WTC11 (cell line): ENCODE measurements around the gene BICC1. TPM values are rescaled to one million over a fixed set of nuclear protein-coding genes. Genes with fewer than 3 reads are reported as not detected.

ENCODE experiments used
- ATAC-seq: fragments of 200-7000 bp; cut with Tn5 transposase; 2 replicates; pipeline ENCODE4 v1.10.0; 2021; ENCODE audit warnings: mild to moderate bottlenecking, moderate library complexity
- CTCF ChIA-PET: fragments of 300-600 bp; sonication (Branson Sonifier 250); formaldehyde crosslinking; loops from one replicate; lab custom pipeline; 2021; ENCODE audit warnings: antibody characterized with exemption; lab: Charles Lee
- POLR2A ChIA-PET: fragments of 350-600 bp; sonication (Branson Sonifier 250); formaldehyde crosslinking; loops from one replicate; lab custom pipeline; 2021; ENCODE audit warnings: antibody characterized with exemption; lab: Charles Lee
- DNase-seq: peaks from one replicate; pipeline ENCODE4 v3.0.0; 2021; ENCODE audit warnings: low spot score
- H3K27ac Mint-ChIP-seq: 2 replicates; pipeline ENCODE4 v1.8.0; 2021; ENCODE audit warnings: mixed read lengths
- H3K27me3 Mint-ChIP-seq: 2 replicates; pipeline ENCODE4 v1.8.0; 2021; ENCODE audit warnings: low read depth, mild to moderate bottlenecking, moderate library complexity, mixed read lengths
- H3K36me3 Mint-ChIP-seq: 2 replicates; pipeline ENCODE4 v1.8.0; 2021; ENCODE audit warnings: mixed read lengths
- H3K4me1 Mint-ChIP-seq: 2 replicates; pipeline ENCODE4 v1.8.0; 2022; ENCODE audit warnings: mixed read lengths
- H3K4me3 Mint-ChIP-seq: 2 replicates; pipeline ENCODE4 v1.8.0; 2021; ENCODE audit warnings: mild to moderate bottlenecking, moderate library complexity, mixed read lengths
- H3K9me3 Mint-ChIP-seq: 2 replicates; pipeline ENCODE4 v1.8.0; 2021; ENCODE audit warnings: mixed read lengths
- AFF4 ChIP-seq: sonication (generic); formaldehyde crosslinking; IDR thresholded peaks from 2 replicates; pipeline ENCODE4 v1.8.1; 2023; ENCODE audit warnings: mild to moderate bottlenecking, missing genetic modification reagents, borderline replicate concordance
- ATF1 ChIP-seq: sonication (generic); formaldehyde crosslinking; IDR thresholded peaks from 2 replicates; pipeline ENCODE4 v1.8.1; 2023; ENCODE audit warnings: mild to moderate bottlenecking, moderate library complexity, missing genetic modification reagents
- CBFB ChIP-seq: sonication (generic); formaldehyde crosslinking; IDR thresholded peaks from 2 replicates; pipeline ENCODE4 v1.8.1; 2022; ENCODE audit warnings: mild to moderate bottlenecking, low read depth, missing genetic modification reagents
- CDX4 ChIP-seq: fragments of 250-450 bp; sonication (Bioruptor Pico); IDR thresholded peaks from 2 replicates; pipeline ENCODE4 v1.9.0; 2021; ENCODE audit warnings: moderate library complexity, mild to moderate bottlenecking, inconsistent platforms, borderline replicate concordance
- CTCF ChIP-seq: fragments of 200-600 bp; IDR thresholded peaks from 2 replicates; pipeline ENCODE4 v1.8.0; 2022; ENCODE audit warnings: antibody characterized with exemption
- E2F5 ChIP-seq: sonication (generic); formaldehyde crosslinking; IDR thresholded peaks from 2 replicates; pipeline ENCODE4 v1.8.1; 2022; ENCODE audit warnings: mild to moderate bottlenecking, moderate library complexity, missing genetic modification reagents
- ERG ChIP-seq: fragments of 250-450 bp; sonication (Bioruptor Pico); IDR thresholded peaks from 2 replicates; pipeline ENCODE4 v1.8.0; 2021; ENCODE audit warnings: mild to moderate bottlenecking
- ESRRA ChIP-seq: sonication (generic); formaldehyde crosslinking; IDR thresholded peaks from 2 replicates; pipeline ENCODE4 v1.8.1; 2022; ENCODE audit warnings: mild to moderate bottlenecking, missing genetic modification reagents, borderline replicate concordance
- FOXP4 ChIP-seq: sonication (generic); formaldehyde crosslinking; IDR thresholded peaks from 2 replicates; pipeline ENCODE4 v1.8.0; 2022; ENCODE audit warnings: mild to moderate bottlenecking, missing genetic modification reagents
- GABPB1 ChIP-seq: sonication (generic); formaldehyde crosslinking; IDR thresholded peaks from 2 replicates; pipeline ENCODE4 v1.8.1; 2023; ENCODE audit warnings: mild to moderate bottlenecking, missing genetic modification reagents
- GRHL2 ChIP-seq: fragments of 250-450 bp; sonication (Bioruptor Pico); IDR thresholded peaks from 2 replicates; pipeline ENCODE4 v1.8.0; 2022; ENCODE audit warnings: mild to moderate bottlenecking, moderate library complexity; ENCODE audit not compliant: insufficient replicate concordance, severe bottlenecking
- HMGA2 ChIP-seq: fragments of 250-450 bp; sonication (Bioruptor Pico); IDR thresholded peaks from 2 replicates; pipeline ENCODE4 v1.4.0; 2021; ENCODE audit warnings: mild to moderate bottlenecking, moderate library complexity
- JAZF1 ChIP-seq: fragments of 250-450 bp; sonication (Bioruptor Pico); IDR thresholded peaks from 2 replicates; pipeline ENCODE4 v1.9.0; 2021; ENCODE audit warnings: moderate library complexity, mild to moderate bottlenecking, inconsistent platforms
- MLX ChIP-seq: sonication (generic); formaldehyde crosslinking; IDR thresholded peaks from 2 replicates; pipeline ENCODE4 v1.8.1; 2023; ENCODE audit warnings: mild to moderate bottlenecking, missing genetic modification reagents, moderate library complexity
- NFATC4 ChIP-seq: fragments of 250-450 bp; sonication (Bioruptor Pico); IDR thresholded peaks from 2 replicates; pipeline ENCODE4 v1.9.0; 2021; ENCODE audit warnings: mild to moderate bottlenecking
- OVOL2 ChIP-seq: fragments of 250-450 bp; sonication (Bioruptor Pico); IDR thresholded peaks from 2 replicates; pipeline ENCODE4 v1.9.0; 2021; ENCODE audit warnings: mild to moderate bottlenecking, borderline replicate concordance
- USF2 ChIP-seq: sonication (generic); formaldehyde crosslinking; IDR thresholded peaks from 2 replicates; pipeline ENCODE4 v1.8.1; 2023; ENCODE audit warnings: mild to moderate bottlenecking, missing genetic modification reagents, moderate library complexity
- ZNF232 ChIP-seq: sonication (generic); formaldehyde crosslinking; IDR thresholded peaks from 2 replicates; pipeline ENCODE4 v1.8.0; 2022; ENCODE audit warnings: mild to moderate bottlenecking, missing genetic modification reagents
- ZNF263 ChIP-seq: sonication (generic); formaldehyde crosslinking; IDR thresholded peaks from 2 replicates; pipeline ENCODE4 v1.8.1; 2022; ENCODE audit warnings: low read depth, mild to moderate bottlenecking, moderate library complexity, missing genetic modification reagents
- ZNF671 ChIP-seq: fragments of 250-450 bp; sonication (Bioruptor Pico); IDR thresholded peaks from 2 replicates; pipeline ENCODE4 v1.8.0; 2021; ENCODE audit warnings: mild to moderate bottlenecking
- ZSCAN18 ChIP-seq: fragments of 250-450 bp; sonication (Bioruptor Pico); IDR thresholded peaks from 2 replicates; pipeline ENCODE4 v2.1.2; 2022; ENCODE audit warnings: mild to moderate bottlenecking, moderate library complexity
- total RNA-seq: library from RNA; stranded (reverse); gene quantifications from 3 replicates; pipeline ENCODE4 v1.2.3, GENCODE V29; 2021

Gene BICC1
- total RNA-seq, 1 experiment from 2014 or later: 0.61 TPM

GRCh38 chr10:58757352-58758065 is 244.8 kb downstream of the BICC1 start:
- H3K4me3 Mint-ChIP-seq: no peak overlapping the region
- no peaks in the 10 kb centered on the region; the same call in 1 of the 2 replicates for H3K27me3 Mint-ChIP-seq
- no peak for ATAC-seq
- H3K9me3 Mint-ChIP-seq: no peaks in the 10 kb centered on the region
- no peak overlapping the region for H3K27ac Mint-ChIP-seq
- TF ChIP-seq ZSCAN18 (CRISPR knock-in tag) (no peak), CBFB (CRISPR knock-in tag) (no peak), E2F5 (CRISPR knock-in tag) (no peak), NFATC4 (CRISPR knock-in tag) (no peak), ESRRA (no peak), ZNF263 (no peak), GABPB1 (CRISPR knock-in tag) (no peak), GRHL2 (CRISPR knock-in tag) (no peak), ZNF671 (no peak), FOXP4 (CRISPR knock-in tag) (no peak), USF2 (no peak), JAZF1 (CRISPR knock-in tag) (no peak), MLX (CRISPR knock-in tag) (no peak)
- TF ChIP-seq, all 79 proteins: peak for 0
- Mint-ChIP-seq H3K4me1 (peaks cover 9% of the 10 kb centered on the region), H3K36me3 (no peaks in the 10 kb centered on the region)
- no peak for DNase-seq
- ChIA-PET POLR2A (no interaction called here), CTCF (no interaction called here)

GRCh38 chr10:58758321-58758720 is 245.6 kb downstream of the BICC1 start:
- Mint-ChIP-seq H3K27me3 (no peaks in the 10 kb centered on the region; the same call in 1 of the 2 replicates), H3K4me1 (peaks cover 9% of the 10 kb centered on the region), H3K9me3 (no peaks in the 10 kb centered on the region), H3K36me3 (no peaks in the 10 kb centered on the region), H3K4me3 (no peak overlapping the region), H3K27ac (no peak overlapping the region)
- no peak for DNase-seq
- ATAC-seq: no peak
- POLR2A ChIA-PET: no interaction called here
- CTCF ChIA-PET: no interaction called here
- TF ChIP-seq CDX4 (CRISPR knock-in tag): no peak
- TF ChIP-seq HMGA2: no peak
- TF ChIP-seq CTCF: no peak
- TF ChIP-seq OVOL2 (CRISPR knock-in tag): no peak
- no peak for TF ChIP-seq ERG (CRISPR knock-in tag)
- TF ChIP-seq ZNF232 (CRISPR knock-in tag): no peak
- no peak for TF ChIP-seq ATF1 (CRISPR knock-in tag)
- no peak for TF ChIP-seq AFF4
- no peak for TF ChIP-seq ZNF671
